Keratinocyte (primary cell): ENCODE results near the gene HDLBP. TPM values are rescaled to one million over a fixed set of nuclear protein-coding genes. Genes with fewer than 3 reads are reported as not detected.

Experiments used
- DNase-seq: peaks from one replicate; pipeline ENCODE4 v3.0.0-alpha.2; 2011; ENCODE audit warnings: low read depth, missing footprints, low spot score
- FAIRE-seq: peaks from 2 replicates; lab custom pipeline; 2011; peaks lifted over from hg19 to GRCh38; lab: Jason Lieb, UNC
- H2AFZ ChIP-seq: 2 replicates; pipeline ENCODE4 v1.6.0; 2012; ENCODE audit warnings: low read length, control low read depth, inconsistent platforms; ENCODE audit not compliant: control insufficient read depth
- H3K27ac ChIP-seq: 2 replicates; pipeline ENCODE4 v1.5.1; 2011; ENCODE audit warnings: low read length; ENCODE audit not compliant: control insufficient read depth, insufficient read depth
- H3K27me3 ChIP-seq: 3 replicates; pipeline ENCODE4 v1.6.0; 2011; ENCODE audit warnings: low read length; ENCODE audit not compliant: control insufficient read depth, insufficient read depth; ENCODE audit errors: extremely low read depth
- H3K36me3 ChIP-seq, 2 experiments: 2 replicates in 1 of 2; 3 replicates in 1 of 2; pipeline ENCODE4 v1.5.1; 2011; ENCODE audit warnings: low read length in 2 of 2, mild to moderate bottlenecking in 1 of 2; ENCODE audit not compliant: control insufficient read depth in 2 of 2, insufficient read depth in 2 of 2; ENCODE audit errors: extremely low read depth in 1 of 2
- H3K4me1 ChIP-seq: 3 replicates; pipeline ENCODE4 v1.5.1; 2011; ENCODE audit warnings: low read length; ENCODE audit not compliant: control insufficient read depth, insufficient read depth; ENCODE audit errors: extremely low read depth
- H3K4me2 ChIP-seq: 3 replicates; pipeline ENCODE4 v1.6.0; 2011; ENCODE audit warnings: low read depth, low read length; ENCODE audit not compliant: control insufficient read depth, insufficient read depth; ENCODE audit errors: extremely low read depth
- H3K4me3 ChIP-seq, 3 experiments: fragments of 200-600 bp in 1 of 3; sonication (generic) in 1 of 3; 2 replicates in 2 of 3; 3 replicates in 1 of 3; pipeline ENCODE4 v1.5.1; 2011 to 2016; ENCODE audit warnings: low read length in 3 of 3, mild to moderate bottlenecking in 3 of 3, control low read depth in 2 of 3, inconsistent platforms in 1 of 3, low read depth in 1 of 3, mixed read lengths in 1 of 3, mixed run types in 1 of 3, moderate library complexity in 1 of 3; ENCODE audit not compliant: control insufficient read depth in 2 of 3, insufficient read depth in 2 of 3; ENCODE audit errors: extremely low read depth in 1 of 3
- H3K79me2 ChIP-seq: 2 replicates; pipeline ENCODE4 v1.6.0; 2012; ENCODE audit warnings: low read length; ENCODE audit not compliant: control insufficient read depth, insufficient read depth
- H3K9ac ChIP-seq: 3 replicates; pipeline ENCODE4 v1.6.0; 2011; ENCODE audit warnings: low read length; ENCODE audit not compliant: control insufficient read depth, insufficient read depth; ENCODE audit errors: extremely low read depth
- H3K9me1 ChIP-seq: 3 replicates; pipeline ENCODE4 v1.6.0; 2011; ENCODE audit warnings: low read length; ENCODE audit not compliant: control insufficient read depth, insufficient read depth; ENCODE audit errors: extremely low read depth
- H3K9me3 ChIP-seq: 2 replicates; pipeline ENCODE4 v1.5.1; 2012; ENCODE audit warnings: low read depth, low read length; ENCODE audit not compliant: control insufficient read depth
- H4K20me1 ChIP-seq: 3 replicates; pipeline ENCODE4 v1.6.0; 2011; ENCODE audit warnings: low read length; ENCODE audit not compliant: control insufficient read depth, insufficient read depth; ENCODE audit errors: extremely low read depth
- CTCF ChIP-seq, 3 experiments: IDR thresholded peaks in 1 of 3; conservative IDR thresholded peaks in 1 of 3; optimal IDR thresholded peaks in 1 of 3; 2 replicates in 2 of 3; 3 replicates in 1 of 3; pipeline versions ENCODE3 to v1.5.1; 2011; ENCODE audit warnings: low read length in 3 of 3, mild to moderate bottlenecking in 3 of 3, moderate library complexity in 2 of 3, control low read depth in 1 of 3, inconsistent platforms in 1 of 3; ENCODE audit not compliant: insufficient read depth in 2 of 3; ENCODE audit errors: extremely low read depth in 1 of 3
- EZH2 ChIP-seq: IDR thresholded peaks from one replicate; pipeline ENCODE4 v1.6.1; 2012; ENCODE audit warnings: inconsistent platforms, mild to moderate bottlenecking, low read length, moderate library complexity
- dilution Hi-C: fragments of 300-500 bp; cut with MboI; formaldehyde crosslinking; loops from one replicate; pipeline ENCODE4 v1.7.0; 2020; ENCODE audit warnings: low sequenced_read_pairs; ENCODE audit not compliant: extremely low pct_ligation_motif_present
- polyA plus RNA-seq, 5 experiments: library from polyadenylated mRNA; depleted of rRNA in 3 of 5; stranded (reverse) in 3 of 5; stranded (forward) in 1 of 5; unstranded in 1 of 5; fragments of >200 nt; gene quantifications; 1 replicate in 1 of 5; 2 replicates in 3 of 5; 3 replicates in 1 of 5; pipeline versions ENCODE4 v1.2.1 to v1.2.3, GENCODE V29; 2011 to 2012; ENCODE audit warnings: missing spikeins in 2 of 5, low read depth in 1 of 5, low replicate concordance in 1 of 5

Gene HDLBP
- polyA plus RNA-seq, 1 donor (not counting 4 experiments of a cell fraction or from before 2014, with no cell fraction given): 289 TPM

DNA sequence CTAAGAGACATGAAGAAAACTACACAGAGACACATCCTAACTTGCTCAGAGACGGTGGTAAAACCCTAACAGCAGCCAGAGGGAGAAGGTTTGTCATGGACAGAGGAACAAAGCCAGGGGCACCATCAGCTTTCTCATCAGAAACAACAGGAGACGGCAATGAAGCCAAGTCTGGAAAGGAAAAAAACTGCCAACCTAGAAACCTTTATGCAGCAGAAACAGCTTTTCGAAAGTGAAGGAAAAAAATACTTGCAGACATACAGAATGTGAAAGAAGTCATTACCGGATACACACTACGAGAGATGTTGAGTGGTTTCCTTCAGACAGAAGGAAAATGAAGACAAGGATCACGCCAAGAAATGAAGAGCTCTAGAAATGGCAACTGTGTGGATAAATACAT, 71.1 kb downstream of the HDLBP start:
- H3K9me1 ChIP-seq: no peaks in the 10 kb centered on the region
- H3K4me3 ChIP-seq: no peak overlapping the region
- peaks cover 14% of the 10 kb centered on the region for H3K79me2 ChIP-seq
- no peak for TF ChIP-seq EZH2
- TF ChIP-seq CTCF (optimal IDR thresholded peaks at IDR 0.05 in 1 of 3, IDR thresholded peaks at IDR 0.05 in 1 of 3, conservative IDR thresholded peaks at IDR 0.05 in 1 of 3; ENCODE audit: extremely low read depth in 1 of 3, insufficient read depth in 2 of 3, low read length in 3 of 3): no peak
- dilution Hi-C loops: no loop called here
- H4K20me1 ChIP-seq: no peaks in the 10 kb centered on the region
- DNase-seq (no peak), FAIRE-seq (no peak)
- no peak overlapping the region for H3K9ac ChIP-seq
- peaks cover 58 to 59% of the 10 kb centered on the region in 2 experiments for H3K36me3 ChIP-seq
- no peak overlapping the region for H3K27ac ChIP-seq
- no peak overlapping the region for H2AFZ ChIP-seq
- H3K27me3 ChIP-seq: no peaks in the 10 kb centered on the region
- H3K9me3 ChIP-seq: no peaks in the 10 kb centered on the region
- H3K4me1 ChIP-seq: no peaks in the 10 kb centered on the region
- no peak overlapping the region for H3K4me2 ChIP-seq

GRCh38 chr2:241242306-241242705, 73.2 kb downstream of the HDLBP start:
- Histone ChIP-seq H3K79me2 (peaks cover 13% of the 10 kb centered on the region), H3K4me3 (no peak overlapping the region), H4K20me1 (no peaks in the 10 kb centered on the region), H3K4me2 (no peak overlapping the region), H2AFZ (no peak overlapping the region), H3K9me3 (no peaks in the 10 kb centered on the region), H3K27ac (no peak overlapping the region), H3K9ac (no peak overlapping the region), H3K27me3 (no peaks in the 10 kb centered on the region), H3K4me1 (no peaks in the 10 kb centered on the region), H3K9me1 (no peaks in the 10 kb centered on the region), H3K36me3 (peaks cover 46 to 59% of the 10 kb centered on the region in 2 experiments)
- no peak for TF ChIP-seq CTCF (optimal IDR thresholded peaks at IDR 0.05 in 1 of 3, IDR thresholded peaks at IDR 0.05 in 1 of 3, conservative IDR thresholded peaks at IDR 0.05 in 1 of 3; ENCODE audit: extremely low read depth in 1 of 3, insufficient read depth in 2 of 3, low read length in 3 of 3)
- no peak for TF ChIP-seq EZH2
- no peak for FAIRE-seq
- dilution Hi-C loops: no loop called here
- DNase-seq: no peak
